Dendritic cell treated with granulocyte-macrophage colony-stimulating factor and Interleukin-4, amounts not matched to agents 40 ng/mL and 50 ng/mL, for 4 days (primary cell): Measurements from ENCODE around the gene GSE1.

ENCODE experiments used
- H3K27ac Mint-ChIP-seq: one replicate; pipeline ENCODE4 v1.8.0; 2022; ENCODE audit warnings: mild to moderate bottlenecking, mixed read lengths
- H3K27me3 Mint-ChIP-seq: one replicate; pipeline ENCODE4 v1.8.0; 2022; ENCODE audit warnings: mild to moderate bottlenecking, mixed read lengths
- H3K36me3 Mint-ChIP-seq: one replicate; pipeline ENCODE4 v1.8.0; 2022; ENCODE audit warnings: low read depth, mixed read lengths
- H3K4me1 Mint-ChIP-seq: one replicate; pipeline ENCODE4 v1.8.0; 2022; ENCODE audit warnings: low read depth, mixed read lengths
- H3K4me3 Mint-ChIP-seq: one replicate; pipeline ENCODE4 v1.8.0; 2022; ENCODE audit warnings: mild to moderate bottlenecking, moderate library complexity, mixed read lengths
- H3K9me3 Mint-ChIP-seq: one replicate; pipeline ENCODE4 v1.8.0; 2022; ENCODE audit warnings: mixed read lengths
- intact Hi-C: fragments of 100-400 bp; cut with micrococcal nuclease; formaldehyde crosslinking; loops from one replicate; pipeline ENCODE4 v1.15.0; 2022

GSE1 gene

DNA sequence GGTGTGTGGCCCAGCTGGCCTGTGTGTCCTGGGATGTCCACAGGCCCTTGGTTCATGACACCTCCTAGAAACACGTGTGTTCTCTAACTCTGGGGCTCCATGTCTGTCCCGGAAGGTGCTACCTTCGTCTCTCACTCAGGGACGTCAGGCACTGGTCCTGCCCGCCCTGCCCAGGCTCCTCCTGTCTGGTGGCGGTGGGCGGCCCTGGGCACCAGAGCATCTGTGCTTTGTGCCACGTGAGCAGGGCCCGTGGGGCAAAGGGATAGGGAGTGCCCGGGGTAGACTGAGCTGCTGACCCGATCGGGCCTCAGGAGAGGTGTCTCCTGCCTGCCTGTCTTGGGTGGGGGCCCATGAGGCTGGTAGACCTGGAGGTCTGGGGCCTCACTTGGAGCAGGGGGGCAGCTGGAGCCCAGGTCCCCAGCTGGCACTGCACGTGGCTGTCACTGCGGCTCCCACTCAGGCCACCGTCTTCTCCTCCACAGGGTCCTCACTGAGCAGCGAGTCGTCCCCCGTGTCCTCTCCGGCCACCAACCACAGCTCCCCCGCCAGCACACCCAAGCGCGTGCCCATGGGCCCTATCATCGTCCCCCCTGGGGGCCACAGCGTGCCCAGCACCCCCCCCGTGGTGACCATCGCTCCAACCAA lies 35.1 kb downstream of the GSE1 start:
- H3K4me3 Mint-ChIP-seq: no peak overlapping the region
- no peaks in the 10 kb centered on the region for H3K9me3 Mint-ChIP-seq
- intact Hi-C loops: no loop called here
- H3K27ac Mint-ChIP-seq: no peak overlapping the region
- H3K27me3 Mint-ChIP-seq: no peaks in the 10 kb centered on the region
- H3K4me1 Mint-ChIP-seq: peaks cover 44% of the 10 kb centered on the region
- peaks cover 91% of the 10 kb centered on the region for H3K36me3 Mint-ChIP-seq

DNA sequence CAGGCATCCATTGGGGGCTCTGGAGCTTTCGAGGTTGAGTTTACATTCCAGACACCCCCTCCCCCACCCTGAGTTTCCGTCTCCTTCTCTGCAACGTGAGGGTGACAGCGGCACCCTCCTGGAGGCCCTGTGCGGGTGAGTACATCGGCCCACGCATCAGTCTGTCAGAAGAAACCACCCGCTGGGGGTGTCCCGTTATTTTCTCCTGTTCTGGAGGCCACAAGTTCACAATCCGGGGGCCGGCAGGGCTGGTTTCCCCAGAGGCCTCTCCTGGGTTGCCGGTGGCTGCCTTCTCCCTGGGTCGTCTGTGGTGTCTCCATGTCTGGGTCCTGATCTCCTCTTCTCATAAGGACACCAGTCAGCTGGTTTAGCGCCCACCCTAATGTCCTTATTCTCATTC lies 35.7 kb downstream of the GSE1 start:
- Mint-ChIP-seq H3K27me3 (no peaks in the 10 kb centered on the region), H3K36me3 (peaks cover 97% of the 10 kb centered on the region), H3K9me3 (no peaks in the 10 kb centered on the region), H3K27ac (no peak overlapping the region), H3K4me1 (peaks cover 43% of the 10 kb centered on the region), H3K4me3 (no peak overlapping the region)
- intact Hi-C loops: no loop called here

DNA sequence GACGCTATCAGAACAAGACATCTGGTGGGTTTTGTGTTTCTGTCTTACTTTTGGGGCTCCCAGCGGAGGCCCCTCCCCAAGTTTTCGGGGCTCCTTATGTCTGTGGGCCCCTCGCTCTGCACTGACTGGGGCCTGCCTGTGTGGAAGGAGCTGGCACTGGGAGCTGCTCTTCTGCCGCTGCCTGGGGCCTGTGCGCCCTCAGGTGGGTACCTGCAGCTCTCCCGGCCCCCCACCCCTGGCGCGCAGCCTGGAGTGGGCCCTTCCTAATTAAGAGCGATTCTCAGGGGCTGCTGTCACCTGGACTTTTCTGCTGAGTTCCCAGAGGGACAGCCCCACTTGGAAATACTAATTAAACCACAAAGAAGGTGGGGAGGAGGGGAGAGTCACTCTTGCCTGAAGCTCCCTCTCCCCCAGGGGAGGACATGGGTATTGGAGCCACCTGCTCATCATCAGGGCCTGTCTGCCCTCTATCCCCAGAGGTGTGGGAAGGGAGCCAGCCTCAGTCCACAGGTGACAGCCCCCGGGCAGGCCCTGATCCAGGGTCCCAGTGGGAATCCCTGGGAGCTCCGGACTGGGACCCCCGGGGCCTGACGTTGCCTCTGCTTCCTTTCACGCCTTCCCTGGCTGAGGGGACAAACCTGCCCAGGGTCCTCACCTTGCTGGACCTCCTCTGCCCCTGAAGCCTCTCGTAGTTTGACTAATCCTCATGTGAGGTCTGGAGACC lies 36.5 kb downstream of the GSE1 start:
- H3K4me3 Mint-ChIP-seq: no peak overlapping the region
- H3K9me3 Mint-ChIP-seq: no peaks in the 10 kb centered on the region
- no peak overlapping the region for H3K27ac Mint-ChIP-seq
- no peaks in the 10 kb centered on the region for H3K27me3 Mint-ChIP-seq
- intact Hi-C loops: no loop called here
- peaks cover 38% of the 10 kb centered on the region for H3K4me1 Mint-ChIP-seq
- peaks cover 97% of the 10 kb centered on the region for H3K36me3 Mint-ChIP-seq

GRCh38 chr16:85650135-85650843 lies 37.2 kb downstream of the GSE1 start:
- H3K27ac Mint-ChIP-seq: no peak overlapping the region
- intact Hi-C loops: no loop called here
- H3K27me3 Mint-ChIP-seq: no peaks in the 10 kb centered on the region

DNA sequence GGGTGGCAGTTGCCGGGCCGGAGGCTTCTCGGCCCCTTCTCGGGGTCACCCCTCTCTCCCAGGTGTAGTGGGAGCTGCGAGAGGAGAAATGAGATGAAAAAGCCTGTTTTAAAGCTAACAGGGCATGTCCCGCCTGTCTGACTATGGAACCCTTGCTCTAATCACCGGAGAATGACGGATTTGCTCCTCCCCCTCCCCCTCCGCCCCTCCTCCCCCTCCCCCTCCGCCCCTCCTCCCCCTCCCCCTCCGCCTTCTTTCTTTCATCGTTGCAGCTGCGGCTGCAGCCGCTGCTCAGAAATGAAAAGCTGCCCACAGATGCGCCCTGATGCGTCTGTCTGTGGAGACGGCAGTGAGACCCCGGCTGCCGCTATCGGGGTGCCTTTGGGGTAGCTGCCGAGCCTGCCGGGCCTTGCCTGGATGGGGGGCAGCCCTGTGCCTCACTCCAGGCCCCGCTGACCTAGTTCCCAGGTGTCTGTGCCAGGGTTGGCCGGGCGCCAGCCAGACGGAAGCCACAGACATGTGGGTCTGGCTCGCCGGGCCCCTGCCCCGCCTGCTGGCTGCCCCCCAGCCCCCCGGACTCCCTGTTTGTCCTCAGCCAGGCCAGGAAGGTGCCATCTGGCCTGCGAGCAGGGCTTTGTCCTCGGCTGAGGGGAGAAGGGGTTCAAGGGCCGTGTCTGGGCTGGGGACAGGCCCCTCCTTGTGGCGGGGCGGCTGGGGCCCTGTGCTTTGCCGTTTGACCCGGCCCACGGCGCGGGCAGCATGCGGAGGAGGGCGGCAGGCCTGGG lies 37.9 kb downstream of the GSE1 start:
- intact Hi-C loops: no loop called here
- Mint-ChIP-seq H3K36me3 (peaks cover 97% of the 10 kb centered on the region), H3K27me3 (no peaks in the 10 kb centered on the region), H3K4me3 (no peak overlapping the region), H3K9me3 (no peaks in the 10 kb centered on the region), H3K27ac (no peak overlapping the region), H3K4me1 (peaks cover 27% of the 10 kb centered on the region)

More at GRCh38 chr16:85650135-85650843, 37.2 kb downstream of the GSE1 start:
- Mint-ChIP-seq H3K36me3 (peaks cover 97% of the 10 kb centered on the region), H3K4me3 (no peak overlapping the region), H3K4me1 (peaks cover 31% of the 10 kb centered on the region), H3K9me3 (no peaks in the 10 kb centered on the region)

- no peaks in the 10 kb centered on the region for H3K9me3 Mint-ChIP-seq
- H3K4me1 Mint-ChIP-seq: peaks cover 24% of the 10 kb centered on the region
- H3K27me3 Mint-ChIP-seq: no peaks in the 10 kb centered on the region
- H3K27ac Mint-ChIP-seq: peak overlapping the region; percentile 31
- intact Hi-C loops: no loop called here
- H3K4me3 Mint-ChIP-seq: no peak overlapping the region
- H3K36me3 Mint-ChIP-seq: peaks cover 97% of the 10 kb centered on the region
Observed at GRCh38 chr16:85651629-85652430, 38.7 kb downstream of the GSE1 start.

DNA sequence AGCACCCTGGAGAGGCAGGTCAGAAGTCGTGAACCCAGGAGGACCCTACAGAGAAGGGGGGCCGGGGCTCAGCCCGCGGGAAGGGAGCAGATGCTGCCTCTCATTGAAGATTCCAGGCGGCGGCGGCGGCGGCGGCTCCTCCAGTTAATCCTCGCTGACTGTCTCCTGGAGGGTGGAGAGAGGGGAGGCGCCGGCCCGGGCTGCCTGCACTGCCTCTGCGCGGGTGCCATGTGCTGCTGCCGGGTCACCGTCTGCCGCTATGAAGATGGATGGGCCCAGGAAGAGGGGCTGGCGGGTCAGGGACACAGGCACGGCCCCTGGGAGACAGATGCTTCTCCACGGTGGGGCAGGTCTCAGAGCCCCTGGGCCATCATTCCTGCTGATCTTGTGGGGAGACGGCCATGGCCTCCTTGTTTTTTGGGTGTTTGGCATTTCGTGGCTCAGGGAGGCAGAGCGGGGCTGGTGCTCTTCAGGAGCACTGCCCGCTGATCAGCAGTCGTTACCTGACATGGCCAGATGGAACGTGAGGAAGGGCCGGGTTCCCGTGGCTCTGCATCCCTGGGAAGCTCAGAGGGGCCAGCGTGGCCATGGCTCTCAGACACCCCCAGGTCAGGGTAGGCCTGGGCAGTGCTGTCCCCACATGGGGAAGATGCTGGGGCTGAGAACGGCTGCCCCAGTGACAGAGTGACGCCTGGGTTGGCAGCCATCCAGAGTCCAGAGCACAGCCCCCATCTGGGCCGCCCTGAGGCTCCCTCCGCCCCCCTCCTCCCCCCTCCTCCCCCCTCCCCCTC lies 39.5 kb downstream of the GSE1 start:
- H3K27ac Mint-ChIP-seq: peak overlapping the region; percentile 31
- peaks cover 97% of the 10 kb centered on the region for H3K36me3 Mint-ChIP-seq

GRCh38 chr16:85653290-85653891 lies 40.3 kb downstream of the GSE1 start:
- H3K4me1 Mint-ChIP-seq: peaks cover 24% of the 10 kb centered on the region
- no peaks in the 10 kb centered on the region for H3K9me3 Mint-ChIP-seq
- no peak overlapping the region for H3K4me3 Mint-ChIP-seq
- intact Hi-C loops: no loop called here
- no peaks in the 10 kb centered on the region for H3K27me3 Mint-ChIP-seq
- peaks cover 97% of the 10 kb centered on the region for H3K36me3 Mint-ChIP-seq
- H3K27ac Mint-ChIP-seq: no peak overlapping the region

More for the DNA sequence above, 39.5 kb downstream of the GSE1 start:
- intact Hi-C loops: no loop called here
- no peak overlapping the region for H3K4me3 Mint-ChIP-seq
- H3K27me3 Mint-ChIP-seq: no peaks in the 10 kb centered on the region
- no peaks in the 10 kb centered on the region for H3K9me3 Mint-ChIP-seq
- H3K4me1 Mint-ChIP-seq: peaks cover 24% of the 10 kb centered on the region

- intact Hi-C loops: no loop called here
- Mint-ChIP-seq H3K4me3 (no peak overlapping the region), H3K4me1 (peaks cover 24% of the 10 kb centered on the region), H3K27me3 (no peaks in the 10 kb centered on the region), H3K9me3 (no peaks in the 10 kb centered on the region), H3K36me3 (peaks cover 97% of the 10 kb centered on the region), H3K27ac (no peak overlapping the region)
Observed at GRCh38 chr16:85654251-85655095, 41.4 kb downstream of the GSE1 start.

- intact Hi-C loops: no loop called here
- no peak overlapping the region for H3K4me3 Mint-ChIP-seq
- H3K27me3 Mint-ChIP-seq: no peaks in the 10 kb centered on the region
- H3K9me3 Mint-ChIP-seq: no peaks in the 10 kb centered on the region
- H3K27ac Mint-ChIP-seq: no peak overlapping the region
- H3K4me1 Mint-ChIP-seq: peaks cover 24% of the 10 kb centered on the region
- H3K36me3 Mint-ChIP-seq: peaks cover 97% of the 10 kb centered on the region
Observed at GRCh38 chr16:85655216-85656129, 42.4 kb downstream of the GSE1 start.
